Measurements from ENCODE around the gene ITGB8. TPM values are rescaled to one million over a fixed set of nuclear protein-coding genes. Genes with fewer than 3 reads are reported as not detected.

ITGB8 gene
- total RNA-seq, 4 donors from 2014 or later: 3.9 to 70.2 (median 16.5) TPM

DNA sequence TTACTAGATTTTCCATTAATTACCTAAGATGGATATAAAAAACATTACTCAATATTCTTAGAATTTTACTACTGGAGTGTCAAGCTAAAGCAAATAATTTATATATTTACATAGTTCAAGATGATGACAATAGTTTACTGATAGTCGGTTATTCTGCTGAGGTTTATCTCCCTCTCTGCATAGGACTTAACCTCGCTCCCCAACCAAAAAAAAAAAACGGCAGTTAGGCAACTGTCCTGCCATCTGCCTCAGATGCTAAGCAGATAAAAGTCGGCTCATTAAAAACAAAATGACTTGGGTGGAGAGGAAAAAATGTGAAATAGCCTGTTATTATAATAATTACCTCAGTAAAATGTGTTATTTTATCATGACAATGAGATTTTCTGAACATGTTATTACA lies 14.0 kb upstream of the ITGB8 start:
- TF ChIP-seq, protein P1, sequence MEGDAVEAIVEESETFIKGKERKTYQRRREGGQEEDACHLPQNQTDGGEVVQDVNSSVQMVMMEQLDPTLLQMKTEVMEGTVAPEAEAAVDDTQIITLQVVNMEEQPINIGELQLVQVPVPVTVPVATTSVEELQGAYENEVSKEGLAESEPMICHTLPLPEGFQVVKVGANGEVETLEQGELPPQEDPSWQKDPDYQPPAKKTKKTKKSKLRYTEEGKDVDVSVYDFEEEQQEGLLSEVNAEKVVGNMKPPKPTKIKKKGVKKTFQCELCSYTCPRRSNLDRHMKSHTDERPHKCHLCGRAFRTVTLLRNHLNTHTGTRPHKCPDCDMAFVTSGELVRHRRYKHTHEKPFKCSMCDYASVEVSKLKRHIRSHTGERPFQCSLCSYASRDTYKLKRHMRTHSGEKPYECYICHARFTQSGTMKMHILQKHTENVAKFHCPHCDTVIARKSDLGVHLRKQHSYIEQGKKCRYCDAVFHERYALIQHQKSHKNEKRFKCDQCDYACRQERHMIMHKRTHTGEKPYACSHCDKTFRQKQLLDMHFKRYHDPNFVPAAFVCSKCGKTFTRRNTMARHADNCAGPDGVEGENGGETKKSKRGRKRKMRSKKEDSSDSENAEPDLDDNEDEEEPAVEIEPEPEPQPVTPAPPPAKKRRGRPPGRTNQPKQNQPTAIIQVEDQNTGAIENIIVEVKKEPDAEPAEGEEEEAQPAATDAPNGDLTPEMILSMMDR (IDR thresholded peaks at IDR 0.05): no peak
- no peak for DNase-seq (ENCODE audit: low spot score)
- no peak for ATAC-seq (ENCODE audit: low FRiP score)

DNA sequence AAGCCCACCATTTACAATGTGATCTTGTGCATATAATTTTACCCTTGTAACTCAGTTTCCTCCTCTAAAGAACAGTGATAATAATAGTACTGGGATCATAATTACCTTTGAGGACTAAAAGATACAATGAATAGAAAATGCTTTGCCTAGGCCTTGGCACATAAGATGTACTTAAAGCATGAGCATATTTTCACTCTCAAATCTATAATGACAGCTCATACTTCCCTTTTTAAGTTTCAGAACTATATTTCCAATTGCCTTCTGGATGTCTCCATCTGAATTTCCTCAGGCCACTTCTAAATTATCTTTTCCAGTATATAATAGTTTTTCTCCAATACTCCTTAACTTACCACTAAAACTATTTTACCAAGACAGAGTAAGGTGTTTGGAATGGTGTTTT lies 13.3 kb upstream of the ITGB8 start:
- TF ChIP-seq, protein P1 (IDR thresholded peaks at IDR 0.05): no peak
- no peak for ATAC-seq (ENCODE audit: low FRiP score)

DNA sequence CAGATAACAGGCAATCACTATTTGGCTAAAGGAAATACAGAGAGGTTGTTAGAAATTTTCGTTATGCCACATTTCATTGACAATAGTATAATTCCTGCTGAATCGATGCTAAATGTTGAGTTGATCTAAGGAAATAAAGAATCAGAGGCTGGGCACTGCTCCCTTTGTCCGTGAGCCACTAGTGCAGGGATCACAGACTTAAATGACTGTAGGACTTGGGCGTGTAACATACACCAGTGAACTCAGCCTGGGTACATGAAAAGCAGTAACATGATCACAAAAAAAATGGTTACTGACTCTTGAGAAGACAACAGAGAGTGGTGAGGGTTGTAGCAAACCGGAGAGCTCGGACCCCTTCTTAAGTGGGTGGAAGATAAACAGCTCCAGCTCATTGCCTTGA lies 11.8 kb upstream of the ITGB8 start:
- ATAC-seq (ENCODE audit: low FRiP score): no peak

More for the DNA sequence above, 13.3 kb upstream of the ITGB8 start:
- DNase-seq (ENCODE audit: low spot score): no peak

DNA sequence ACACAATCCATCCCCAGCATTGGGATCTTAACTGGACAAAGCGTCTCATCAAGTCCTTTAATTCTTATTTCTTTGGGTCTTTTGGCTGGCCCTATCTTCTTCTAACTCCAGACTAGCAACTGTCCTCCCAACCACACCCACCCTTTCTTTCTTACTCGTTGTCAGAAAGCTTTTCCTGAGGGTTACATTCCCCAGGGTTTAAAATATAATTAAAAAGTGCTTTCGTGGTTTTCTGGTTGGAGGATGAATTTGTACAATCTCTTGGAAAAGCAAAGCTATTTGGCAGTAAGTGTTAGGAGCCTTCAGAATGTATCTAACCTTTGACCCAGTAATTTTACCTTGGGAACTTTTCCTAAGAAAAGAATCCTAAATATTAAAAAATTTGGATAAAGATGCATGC lies 10.4 kb upstream of the ITGB8 start:
- ATAC-seq (ENCODE audit: low FRiP score): no peak
- TF ChIP-seq, protein P1 (IDR thresholded peaks at IDR 0.05): no peak
- DNase-seq (ENCODE audit: low spot score): no peak

More for the DNA sequence above, 11.8 kb upstream of the ITGB8 start:
- TF ChIP-seq, protein P1 (IDR thresholded peaks at IDR 0.05): no peak
- no peak for DNase-seq (ENCODE audit: low spot score)

DNA sequence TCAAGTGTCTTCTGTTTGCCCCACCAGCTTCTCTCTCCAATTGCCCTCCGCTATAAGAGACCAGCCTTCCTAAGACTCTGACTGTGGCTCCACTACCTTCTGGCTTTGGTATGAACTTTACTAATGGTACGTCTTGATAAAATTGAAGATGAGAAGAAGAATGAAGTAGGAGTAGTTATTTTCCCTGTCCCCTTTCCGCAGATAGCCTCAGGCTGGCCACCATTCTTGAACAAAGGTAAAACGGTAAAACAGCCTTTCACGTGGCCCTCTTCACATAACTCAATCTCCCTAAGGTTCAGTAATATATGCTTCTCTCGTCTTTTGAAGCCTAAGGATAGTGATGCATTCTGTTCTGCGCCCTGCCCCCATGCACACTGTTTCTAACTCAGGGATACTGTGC lies 9.9 kb upstream of the ITGB8 start:
- TF ChIP-seq, protein P1 (IDR thresholded peaks at IDR 0.05): no peak
- no peak for ATAC-seq (ENCODE audit: low FRiP score)

DNA sequence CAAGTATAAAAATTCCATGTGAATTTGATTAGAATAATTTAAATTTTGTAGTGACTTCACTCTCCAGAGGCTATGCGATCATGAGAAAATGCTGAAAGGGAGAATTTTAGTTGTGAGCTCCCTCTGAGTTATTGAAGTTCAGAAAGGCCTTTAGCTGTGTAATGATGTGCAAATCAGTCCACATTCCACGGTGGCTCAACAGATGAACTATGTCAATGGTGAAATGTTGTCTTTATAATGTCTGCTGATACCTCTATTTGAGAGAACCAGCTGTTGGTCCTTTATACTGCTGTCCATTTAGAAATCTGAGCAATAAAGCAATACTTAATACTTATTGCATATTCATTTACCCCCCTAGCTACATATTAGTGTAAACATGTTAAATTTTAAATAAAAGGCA lies 7.1 kb upstream of the ITGB8 start:
- ATAC-seq (ENCODE audit: low FRiP score) (no peak), DNase-seq (ENCODE audit: low spot score) (no peak)
- TF ChIP-seq, protein P1 (IDR thresholded peaks at IDR 0.05): no peak

More for the DNA sequence above, 9.9 kb upstream of the ITGB8 start:
- no peak for DNase-seq (ENCODE audit: low spot score)

DNA sequence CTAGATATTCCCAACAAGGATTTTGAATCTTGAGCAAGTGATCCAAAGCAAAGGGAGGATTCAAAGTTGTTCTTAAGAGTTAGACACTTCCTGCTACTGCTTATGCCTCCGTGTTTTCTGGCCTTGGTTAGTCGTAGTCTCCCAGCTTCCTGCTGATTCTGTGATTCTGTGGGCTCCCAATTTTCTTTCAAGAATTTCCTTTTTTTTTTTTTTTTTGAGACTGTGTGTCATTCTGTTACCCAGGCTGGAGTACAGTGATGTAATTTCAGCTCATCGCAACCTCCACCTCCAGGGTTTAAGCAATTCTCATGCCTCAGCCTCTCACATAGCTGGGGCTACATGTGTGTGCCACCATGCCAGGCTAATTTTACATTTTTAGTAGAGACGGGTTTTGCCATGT lies 4.4 kb upstream of the ITGB8 start:
- TF ChIP-seq, protein P1 (IDR thresholded peaks at IDR 0.05): no peak
- ATAC-seq (ENCODE audit: low FRiP score) (no peak), DNase-seq (ENCODE audit: low spot score) (no peak)
